Suprapubic skin (tissue), 3 donors: ENCODE data around the gene HES2.

Experiments
- CTCF ChIP-seq, 2 donors: fragments of 200-600 bp in 1 of 2; fragments of 450-650 bp in 1 of 2; sonication (generic) in 1 of 2; IDR thresholded peaks; one replicate each; pipeline ENCODE4 v1.5.1; 2016 to 2019; ENCODE audit warnings: antibody characterized with exemption in 2 of 2, mild to moderate bottlenecking in 1 of 2, moderate library complexity in 1 of 2
- EP300 ChIP-seq: sonication (generic); formaldehyde crosslinking; IDR thresholded peaks from one replicate; pipeline ENCODE4 v1.6.1; 2017; ENCODE audit warnings: antibody characterized with exemption
- POLR2A ChIP-seq, 2 donors: fragments of 450-650 bp; IDR thresholded peaks; one replicate each; pipeline ENCODE4 v1.6.1; 2017; ENCODE audit warnings: antibody characterized with exemption in 2 of 2, mild to moderate bottlenecking in 2 of 2, moderate library complexity in 2 of 2

- TF ChIP-seq CTCF (IDR thresholded peaks at IDR 0.05) = no peak
- TF ChIP-seq EP300 = no peak
- no peak for TF ChIP-seq POLR2A (IDR thresholded peaks at IDR 0.05)
Measured at GRCh38 chr1:6450005-6450450, 30.3 kb upstream of the HES2 start.
